GM21423 (cell line): ENCODE measurements around the gene TAF9.
"Not testable (repeated sequence)": the region's sequence is repeated elsewhere in the genome, so short reads cannot be mapped to it uniquely, and the experiment has no call there.

Source experiments
- ATAC-seq: cut with Tn5 transposase; IDR thresholded peaks from one replicate; pipeline ENCODE4 v1.9.1; 2021; ENCODE audit warnings: mild to moderate bottlenecking, moderate library complexity; ENCODE audit not compliant: unreplicated experiment

The TAF9 gene

GRCh38 chr5:69369340-69370121 lies at the start of gene TAF9, which contains the start of the genes AK6 and RAD17:
Gene TAF9 (minus strand): TSS chr5:69369520. CDS start chr5:69365737, 3,783 bp downstream.
Gene AK6 (minus strand): TSS chr5:69369520. CDS start chr5:69369490, 30 bp downstream.
Gene RAD17 (plus strand): TSS chr5:69369818. CDS start chr5:69372209, 2,391 bp downstream.
- ATAC-seq = peak; percentile 92

GRCh38 chr5:69418554-69418953 lies 49.2 kb upstream of the TAF9 start:
- ATAC-seq = no peak

GRCh38 chr5:69416699-69417098 lies 47.4 kb upstream of the TAF9 start:
- ATAC-seq = no peak

GRCh38 chr5:69416180-69416579 lies 46.9 kb upstream of the TAF9 start:
- no peak for ATAC-seq

- no peak for ATAC-seq
Observed at GRCh38 chr5:69415584-69415958, 46.3 kb upstream of the TAF9 start.

GRCh38 chr5:69414885-69415583 lies 45.7 kb upstream of the TAF9 start, which contains the start of gene MARVELD2:
Gene MARVELD2 (plus strand): TSS chr5:69415116. CDS start chr5:69419386, 4,270 bp downstream.
- peak; percentile 48 for ATAC-seq

GRCh38 chr5:69404659-69405330 lies 35.5 kb upstream of the TAF9 start:
- no peak for ATAC-seq

- ATAC-seq = no peak
Observed at GRCh38 chr5:69378376-69378775, 9.1 kb upstream of the TAF9 start.

- peak; percentile 67 for ATAC-seq
Observed at GRCh38 chr5:69374911-69375446, 5.7 kb upstream of the TAF9 start.

GRCh38 chr5:69372394-69372793 lies 3.1 kb upstream of the TAF9 start:
- no peak for ATAC-seq

- ATAC-seq = not testable (repeated sequence)
Observed at GRCh38 chr5:69370335-69370734, 1.0 kb upstream of the TAF9 start.

- ATAC-seq = no peak
Observed at GRCh38 chr5:69368458-69369339, 621 bp downstream of the TAF9 start.

GRCh38 chr5:69367697-69368279 lies 1.5 kb downstream of the TAF9 start:
- ATAC-seq = no peak

GRCh38 chr5:69364850-69365249 lies 4.5 kb downstream of the TAF9 start:
- ATAC-seq = no peak

GRCh38 chr5:69364414-69364813 lies 4.9 kb downstream of the TAF9 start:
- ATAC-seq = no peak

- ATAC-seq = no peak
Observed at GRCh38 chr5:69360442-69360841, 8.9 kb downstream of the TAF9 start.

- no peak for ATAC-seq
Observed at GRCh38 chr5:69359699-69360098, 9.6 kb downstream of the TAF9 start.

- ATAC-seq = no peak
Observed at GRCh38 chr5:69350664-69351063, 18.7 kb downstream of the TAF9 start.

- no peak for ATAC-seq
Observed at GRCh38 chr5:69343083-69343482, 26.2 kb downstream of the TAF9 start.
